ENCODE data around the gene LMCD1. TPM values are rescaled to one million over a fixed set of nuclear protein-coding genes. Genes with fewer than 3 reads are reported as not detected.

LMCD1 gene
- polyA plus RNA-seq, 3 donors, result 0.09 to 0.51 TPM; not detected in 1

- DNase-seq, result no peak
- Histone ChIP-seq H3K4me2 (replicated peaks; ENCODE audit: extremely low read depth, low read length, poor library complexity, severe bottlenecking) (no peak overlapping the region), H2AFZ (ENCODE audit: insufficient read depth, low read depth, low read length, poor library complexity, severe bottlenecking) (no peak overlapping the region), H4K20me1 (ENCODE audit: insufficient read depth, low read length) (no peaks in the 10 kb centered on the region), H3K27ac (ENCODE audit: low read depth in 1 of 2, low read length in 2 of 2) (no peak overlapping the region), H3K9me3 (replicated peaks in 1 of 2; ENCODE audit: control insufficient read depth in 1 of 2, insufficient read depth in 1 of 2, low read length in 2 of 2) (no peaks in the 10 kb centered on the region), H3K79me2 (ENCODE audit: insufficient read depth, low read length) (no peaks in the 10 kb centered on the region), H3K9ac (ENCODE audit: insufficient read depth, low read length, poor library complexity, severe bottlenecking) (no peak overlapping the region), H3K4me3 (replicated peaks in 1 of 3; ENCODE audit: low read depth in 2 of 3, low read length in 3 of 3) (no peak overlapping the region), H3K27me3 (ENCODE audit: control insufficient read depth in 2 of 2, insufficient read depth in 2 of 2, low read length in 2 of 2) (no peaks in the 10 kb centered on the region), H3K36me3 (replicated peaks in 1 of 2; ENCODE audit: control insufficient read depth in 1 of 2, insufficient read depth in 2 of 2, low read length in 2 of 2) (no peaks in the 10 kb centered on the region), H3K4me1 (ENCODE audit: control insufficient read depth in 1 of 2, insufficient read depth in 2 of 2, low read length in 2 of 2) (peaks cover 7 to 9% of the 10 kb centered on the region in 2 donors)
- Mint-ChIP-seq H3K9me3 (peaks cover 0 to 2% (median 2%) of the 10 kb centered on the region in 7 donors), H3K4me1 (peaks cover 7% of the 10 kb centered on the region), H3K4me3 (no peak overlapping the region), H3K27me3 (ENCODE audit: low read depth in 3 of 3) (peaks cover 0 to 10% (median 2%) of the 10 kb centered on the region in 3 donors), H3K36me3 (no peaks in the 10 kb centered on the region), H3K27ac (no peak overlapping the region)
- no peak for TF ChIP-seq CTCF (IDR thresholded peaks at IDR 0.05)
- 96% methylated on average over 6 of the region's 9 CpGs for WGBS (ENCODE audit: insufficient coverage)
- intact Hi-C loops (cut with micrococcal nuclease), result no loop called here
Measured at GRCh38 chr3:8520816-8521403, 19.3 kb downstream of the LMCD1 start.

DNA sequence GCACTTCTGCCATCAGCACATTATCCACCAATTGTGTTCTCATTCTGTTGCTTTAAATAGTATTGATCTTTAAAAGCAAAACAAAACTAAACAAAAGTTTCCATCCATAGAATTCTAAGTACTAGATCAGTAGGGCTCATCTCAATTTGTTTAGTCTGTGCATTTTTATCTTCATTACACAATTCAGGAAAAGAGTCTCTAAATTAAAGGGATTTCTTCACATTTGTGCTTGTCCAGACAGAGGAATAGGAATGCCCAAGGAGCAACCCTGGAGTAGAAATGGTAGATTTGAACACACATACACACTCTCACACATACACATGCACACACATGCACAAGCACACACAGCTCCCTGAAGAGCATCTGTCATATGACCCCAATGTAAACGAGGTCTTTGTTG is 21.4 kb downstream of the LMCD1 start:
- Histone ChIP-seq H3K79me2 (ENCODE audit: insufficient read depth, low read length) (no peaks in the 10 kb centered on the region), H3K4me3 (replicated peaks in 1 of 3; ENCODE audit: low read depth in 2 of 3, low read length in 3 of 3) (no peak overlapping the region), H2AFZ (ENCODE audit: insufficient read depth, low read depth, low read length, poor library complexity, severe bottlenecking) (no peak overlapping the region), H3K27ac (ENCODE audit: low read depth in 1 of 2, low read length in 2 of 2) (no peak overlapping the region), H3K9ac (ENCODE audit: insufficient read depth, low read length, poor library complexity, severe bottlenecking) (no peak overlapping the region), H3K27me3 (ENCODE audit: control insufficient read depth in 2 of 2, insufficient read depth in 2 of 2, low read length in 2 of 2) (no peaks in the 10 kb centered on the region), H3K36me3 (replicated peaks in 1 of 2; ENCODE audit: control insufficient read depth in 1 of 2, insufficient read depth in 2 of 2, low read length in 2 of 2) (no peaks in the 10 kb centered on the region), H3K9me3 (replicated peaks in 1 of 2; ENCODE audit: control insufficient read depth in 1 of 2, insufficient read depth in 1 of 2, low read length in 2 of 2) (no peaks in the 10 kb centered on the region), H3K4me1 (ENCODE audit: control insufficient read depth in 1 of 2, insufficient read depth in 2 of 2, low read length in 2 of 2) (peaks cover 4 to 6% of the 10 kb centered on the region in 2 donors), H3K4me2 (replicated peaks; ENCODE audit: extremely low read depth, low read length, poor library complexity, severe bottlenecking) (no peak overlapping the region), H4K20me1 (ENCODE audit: insufficient read depth, low read length) (no peaks in the 10 kb centered on the region)
- Mint-ChIP-seq H3K27ac (peak overlapping the region in 1 of 7 donors; percentile 28), H3K36me3 (no peaks in the 10 kb centered on the region), H3K4me1 (peaks cover 3% of the 10 kb centered on the region), H3K9me3 (peaks cover 0 to 2% (median 2%) of the 10 kb centered on the region in 7 donors), H3K27me3 (ENCODE audit: low read depth in 3 of 3) (peaks cover 0 to 10% (median 2%) of the 10 kb centered on the region in 3 donors), H3K4me3 (no peak overlapping the region)
- TF ChIP-seq CTCF (IDR thresholded peaks at IDR 0.05), result no peak
- intact Hi-C loops (cut with micrococcal nuclease), result no loop called here
- 80% methylated on average over 1 of the region's 1 CpG for WGBS (ENCODE audit: insufficient coverage)
- no peak for DNase-seq

Data from CD14-positive monocyte (primary cell).